ENCODE results near the gene EPS15.
"Not testable (repeated sequence)": the region's sequence is repeated elsewhere in the genome, so short reads cannot be mapped to it uniquely, and the experiment has no call there.

The EPS15 gene

GRCh38 chr1:51519048-51519864 lies at the start of gene EPS15:
TSS of gene EPS15 (minus strand) at chr1:51519266. CDS start at chr1:51519231, 35 bp downstream.
- peak; percentile 77 to 81 (median 78) for DNase-seq

- DNase-seq, result no peak
Measured at GRCh38 chr1:51568231-51568935, 49.3 kb upstream of the EPS15 start.

- DNase-seq, result no peak
Measured at GRCh38 chr1:51567653-51568052, 48.6 kb upstream of the EPS15 start.

GRCh38 chr1:51566260-51566659 lies 47.2 kb upstream of the EPS15 start:
- DNase-seq, result no peak

GRCh38 chr1:51565009-51565408 lies 45.9 kb upstream of the EPS15 start:
- DNase-seq, result no peak

- DNase-seq, result no peak
Measured at GRCh38 chr1:51564124-51564523, 45.1 kb upstream of the EPS15 start.

- no peak for DNase-seq
Measured at GRCh38 chr1:51561702-51562101, 42.6 kb upstream of the EPS15 start.

GRCh38 chr1:51560895-51561294 lies 41.8 kb upstream of the EPS15 start:
- DNase-seq, result not testable (repeated sequence)

GRCh38 chr1:51560034-51560433 lies 41.0 kb upstream of the EPS15 start:
- DNase-seq, result no peak

- DNase-seq, result no peak
Measured at GRCh38 chr1:51559501-51559900, 40.4 kb upstream of the EPS15 start.

- DNase-seq, result no peak
Measured at GRCh38 chr1:51559064-51559500, 40.0 kb upstream of the EPS15 start.

GRCh38 chr1:51558375-51558924 lies 39.4 kb upstream of the EPS15 start:
- no peak for DNase-seq

- DNase-seq, result no peak
Measured at GRCh38 chr1:51557168-51557567, 38.1 kb upstream of the EPS15 start.

- no peak for DNase-seq
Measured at GRCh38 chr1:51555866-51556619, 37.0 kb upstream of the EPS15 start.

GRCh38 chr1:51553911-51554310 lies 34.8 kb upstream of the EPS15 start:
- no peak for DNase-seq

- DNase-seq, result no peak
Measured at GRCh38 chr1:51552929-51553807, 34.1 kb upstream of the EPS15 start.

GRCh38 chr1:51551848-51552296 lies 32.8 kb upstream of the EPS15 start:
- no peak for DNase-seq

GRCh38 chr1:51551081-51551480 lies 32.0 kb upstream of the EPS15 start:
- no peak for DNase-seq

GRCh38 chr1:51549901-51550300 lies 30.8 kb upstream of the EPS15 start:
- no peak for DNase-seq

- DNase-seq, result no peak
Measured at GRCh38 chr1:51549016-51549619, 30.1 kb upstream of the EPS15 start.

- DNase-seq, result no peak
Measured at GRCh38 chr1:51543858-51544257, 24.8 kb upstream of the EPS15 start.
